IMR-90 (cell line): ENCODE results near the gene TTLL11. TPM values are rescaled to one million over a fixed set of nuclear protein-coding genes. Genes with fewer than 3 reads are reported as not detected.

Experiments used
- ATAC-seq: fragments of 200-7000 bp; cut with Tn5 transposase; 2 replicates; pipeline ENCODE4 v1.9.1; 2020; ENCODE audit warnings: low read depth, mild to moderate bottlenecking, moderate library complexity
- BruUV-seq: library from RNA; stranded (reverse); fragments of 400-500 nt; replicated peaks from 2 replicates; lab custom pipeline; 2021; lab: Mats Ljungman, UMichigan
- CTCF ChIA-PET: fragments of 300-600 bp; formaldehyde crosslinking; extraction: SDS; loops from one replicate; lab custom pipeline; 2021; ENCODE audit warnings: antibody characterized with exemption; lab: Yijun Ruan, JAX
- POLR2A ChIA-PET: fragments of 300-600 bp; sonication (Branson Sonifier 250); formaldehyde crosslinking; loops from one replicate; lab custom pipeline; 2022; ENCODE audit warnings: antibody characterized with exemption; ENCODE audit not compliant: unreplicated experiment; lab: Charles Lee
- DNase-seq: peaks from one replicate; pipeline ENCODE4 v3.0.0; 2013
- H2AFZ ChIP-seq: replicated peaks from 2 replicates; pipeline ENCODE3; 2013; ENCODE audit warnings: low read length, mild to moderate bottlenecking; ENCODE audit not compliant: poor library complexity
- H2AK5ac ChIP-seq: 2 replicates; pipeline ENCODE4 v1.6.1; 2013; ENCODE audit warnings: low read depth, low read length, inconsistent platforms
- H2AK9ac ChIP-seq: replicated peaks from 2 replicates; pipeline ENCODE3; 2013; ENCODE audit warnings: mild to moderate bottlenecking, low read depth, low read length, moderate library complexity; ENCODE audit not compliant: poor library complexity
- H2BK120ac ChIP-seq: 2 replicates; pipeline ENCODE4 v1.6.1; 2013; ENCODE audit warnings: low read depth, low read length, inconsistent platforms
- H2BK15ac ChIP-seq: 3 replicates; pipeline ENCODE4 v1.6.1; 2013; ENCODE audit warnings: low read depth, low read length, inconsistent platforms
- H2BK20ac ChIP-seq: 2 replicates; pipeline ENCODE4 v1.6.1; 2013; ENCODE audit warnings: low read depth, mild to moderate bottlenecking, inconsistent platforms, low read length, moderate library complexity
- H2BK5ac ChIP-seq: 2 replicates; pipeline ENCODE4 v1.6.1; 2013; ENCODE audit warnings: mild to moderate bottlenecking, low read depth, low read length, inconsistent platforms; ENCODE audit not compliant: poor library complexity, severe bottlenecking
- H3K14ac ChIP-seq: replicated peaks from 2 replicates; pipeline ENCODE4 v1.6.1; 2013; ENCODE audit warnings: low read depth, low read length, inconsistent platforms
- H3K18ac ChIP-seq: 2 replicates; pipeline ENCODE4 v1.6.1; 2013; ENCODE audit warnings: low read depth, low read length, control low read depth
- H3K23ac ChIP-seq: 2 replicates; pipeline ENCODE4 v1.6.1; 2013; ENCODE audit warnings: low read depth, low read length, inconsistent platforms
- H3K27ac ChIP-seq: 2 replicates; pipeline ENCODE4 v1.5.1; 2013; ENCODE audit warnings: mild to moderate bottlenecking, control low read depth, low read length; ENCODE audit not compliant: insufficient read depth
- H3K27me3 ChIP-seq: 2 replicates; pipeline ENCODE4 v1.6.1; 2013; ENCODE audit warnings: low read length; ENCODE audit not compliant: control insufficient read depth, insufficient read depth
- H3K36me3 ChIP-seq: 2 replicates; pipeline ENCODE4 v1.6.1; 2013; ENCODE audit warnings: low read length, mixed read lengths; ENCODE audit not compliant: control insufficient read depth, insufficient read depth
- H3K4ac ChIP-seq: 2 replicates; pipeline ENCODE4 v1.6.1; 2013; ENCODE audit warnings: low read depth, low read length, inconsistent platforms
- H3K4me1 ChIP-seq: 2 replicates; pipeline ENCODE4 v1.6.1; 2013; ENCODE audit warnings: low read length, mixed read lengths; ENCODE audit not compliant: control insufficient read depth, insufficient read depth
- H3K4me2 ChIP-seq: 2 replicates; pipeline ENCODE4 v1.6.1; 2013; ENCODE audit warnings: low read depth, mild to moderate bottlenecking, control low read depth, low read length, moderate library complexity
- H3K4me3 ChIP-seq: 2 replicates; pipeline ENCODE4 v1.5.1; 2013; ENCODE audit warnings: low read depth, mild to moderate bottlenecking, control low read depth, low read length, moderate library complexity; ENCODE audit not compliant: insufficient read depth
- H3K56ac ChIP-seq: 2 replicates; pipeline ENCODE4 v1.6.1; 2013; ENCODE audit warnings: low read length, inconsistent platforms; ENCODE audit not compliant: insufficient read depth; ENCODE audit errors: extremely low read depth
- H3K79me1 ChIP-seq, 2 experiments: 2 replicates each; pipeline ENCODE4 v1.6.1; 2013; ENCODE audit warnings: low read length in 2 of 2, inconsistent platforms in 1 of 2, low read depth in 1 of 2
- H3K9ac ChIP-seq: 2 replicates; pipeline ENCODE4 v1.6.1; 2013; ENCODE audit warnings: low read depth, low read length, control low read depth
- H3K9me1 ChIP-seq: 2 replicates; pipeline ENCODE4 v1.6.1; 2013; ENCODE audit warnings: low read length, inconsistent platforms; ENCODE audit not compliant: insufficient read depth
- H3K9me3 ChIP-seq: 2 replicates; pipeline ENCODE4 v1.6.1; 2013; ENCODE audit warnings: low read length; ENCODE audit not compliant: control insufficient read depth, insufficient read depth
- H4K20me1 ChIP-seq: 2 replicates; pipeline ENCODE4 v1.6.1; 2013; ENCODE audit warnings: low read length, inconsistent platforms; ENCODE audit not compliant: insufficient read depth
- H4K5ac ChIP-seq: 2 replicates; pipeline ENCODE4 v1.6.1; 2013; ENCODE audit warnings: mild to moderate bottlenecking, low read depth, low read length, control low read depth
- H4K8ac ChIP-seq, 2 experiments: 2 replicates each; pipeline ENCODE4 v1.6.1; 2013; ENCODE audit warnings: low read depth in 2 of 2, low read length in 2 of 2, control low read depth in 1 of 2, inconsistent platforms in 1 of 2
- H4K91ac ChIP-seq: 2 replicates; pipeline ENCODE4 v1.6.1; 2013; ENCODE audit warnings: low read depth, low read length, inconsistent platforms; ENCODE audit not compliant: insufficient read depth
- BHLHE40 ChIP-seq: fragments of 150-350 bp; IDR thresholded peaks from 2 replicates; pipeline ENCODE4 v1.6.1; 2016; ENCODE audit warnings: mild to moderate bottlenecking, low read depth, low read length
- CEBPB ChIP-seq: IDR thresholded peaks from 2 replicates; pipeline ENCODE4 v1.6.1; 2012; ENCODE audit warnings: low read depth, low read length, improper control_type of control experiment
- CHD1 ChIP-seq: IDR thresholded peaks from 2 replicates; pipeline ENCODE4 v1.6.1; 2012; ENCODE audit warnings: low read depth, low read length, improper control_type of control experiment
- MAZ ChIP-seq: IDR thresholded peaks from 2 replicates; pipeline ENCODE4 v1.6.1; 2012; ENCODE audit warnings: low read depth, mild to moderate bottlenecking, low read length, improper control_type of control experiment, moderate library complexity, borderline replicate concordance
- MXI1 ChIP-seq: IDR thresholded peaks from 2 replicates; pipeline ENCODE4 v1.6.1; 2012; ENCODE audit warnings: low read depth, mild to moderate bottlenecking, low read length, moderate library complexity, borderline replicate concordance
- NFE2L2 ChIP-seq: fragments of 150-350 bp; IDR thresholded peaks from 2 replicates; pipeline ENCODE4 v1.6.1; 2016; ENCODE audit warnings: low read depth, mild to moderate bottlenecking, low read length
- POLR2A ChIP-seq: IDR thresholded peaks from 2 replicates; pipeline ENCODE4 v1.6.1; 2012; ENCODE audit warnings: mild to moderate bottlenecking, low read depth, low read length
- RAD21 ChIP-seq: IDR thresholded peaks from 2 replicates; pipeline ENCODE4 v1.6.1; 2012; ENCODE audit warnings: low read length, improper control_type of control experiment
- RCOR1 ChIP-seq: IDR thresholded peaks from 2 replicates; pipeline ENCODE4 v1.6.1; 2012; ENCODE audit warnings: mild to moderate bottlenecking, low read length, improper control_type of control experiment; ENCODE audit not compliant: insufficient replicate concordance
- RFX5 ChIP-seq: IDR thresholded peaks from 2 replicates; pipeline ENCODE4 v1.8.0; 2012; ENCODE audit warnings: low read depth, mild to moderate bottlenecking, low read length, moderate library complexity
- WGBS, 2 experiments: methylation state at CpG; one replicate each; pipeline versions ENCODE4 v1.1.5 to v1.1.7; 2013; ENCODE audit warnings: missing lambda C conversion rate in 2 of 2; ENCODE audit not compliant: insufficient read length in 1 of 2; ENCODE audit errors: extremely low coverage in 2 of 2; 5-methylcytosine and 5-hydroxymethylcytosine counted together
- dilution Hi-C: fragments of 300-500 bp; cut with HindIII; formaldehyde crosslinking; loops from one replicate; pipeline ENCODE4 v1.14.3; 2018; ENCODE audit warnings: low sequenced_read_pairs; ENCODE audit not compliant: unreplicated experiment
- in situ Hi-C: fragments of 300-500 bp; cut with MboI; formaldehyde crosslinking; loops from 3 replicates; pipeline ENCODE4 v1.14.3; 2019; ENCODE audit warnings: low sequenced_read_pairs, inconsistent platforms, mixed read lengths
- intact Hi-C: fragments of 100-400 bp; cut with micrococcal nuclease; formaldehyde crosslinking; loops from 2 replicates; pipeline ENCODE4 v1.10.0; 2022
- polyA plus RNA-seq, 3 experiments: library from polyadenylated mRNA; depleted of rRNA; stranded (reverse); fragments of >200 nt; gene quantifications; 2 replicates each; pipeline ENCODE4 v1.2.3, GENCODE V29; 2012; ENCODE audit warnings: low replicate concordance in 1 of 3
- total RNA-seq: library from RNA; depleted of rRNA; stranded (reverse); fragments of >200 nt; gene quantifications from 2 replicates; pipeline ENCODE4 v1.2.3, GENCODE V29; 2012
- TF ChIP-seq, protein P1 (sequence below): fragments of 150-350 bp; IDR thresholded peaks from 2 replicates; pipeline ENCODE4 v1.6.1; 2017; ENCODE audit warnings: mild to moderate bottlenecking, antibody characterized with exemption, low read length, low read depth

Gene TTLL11
- total and polyA plus RNA-seq, 2 of the 4 experiments (the other 2 are of a cell fraction): 2.0 to 4.6 TPM

DNA sequence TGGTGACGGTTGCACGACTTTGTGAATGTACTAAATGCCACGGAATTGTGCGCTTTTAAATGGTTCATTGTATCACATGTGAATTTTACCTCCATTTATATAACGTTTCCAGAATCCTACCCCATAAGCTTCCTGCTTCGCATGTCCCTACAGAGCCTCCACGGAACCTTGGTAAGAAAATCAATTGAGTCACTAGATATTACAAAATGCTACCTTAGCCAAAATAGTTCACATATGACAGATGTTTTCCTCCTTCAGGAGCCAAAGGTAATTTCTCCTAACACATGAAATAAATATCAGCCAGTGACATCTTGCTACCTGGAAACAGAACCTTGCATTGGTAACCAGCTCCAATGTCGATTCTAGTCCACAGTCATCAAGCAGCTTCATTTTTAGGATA, 125.1 kb downstream of the TTLL11 start:
- Histone ChIP-seq H2BK20ac (no peak overlapping the region), H3K4me1 (peaks cover 4% of the 10 kb centered on the region), H4K91ac (no peak overlapping the region), H2BK15ac (no peak overlapping the region), H3K4me2 (no peak overlapping the region), H3K4me3 (no peak overlapping the region), H4K8ac (no peak overlapping the region), H3K4ac (no peak overlapping the region), H2BK120ac (no peak overlapping the region), H3K56ac (no peak overlapping the region), H3K9ac (no peak overlapping the region), H3K36me3 (no peaks in the 10 kb centered on the region), H2BK5ac (no peak overlapping the region), H3K23ac (no peak overlapping the region), H2AK5ac (no peak overlapping the region), H3K27me3 (no peaks in the 10 kb centered on the region), H3K27ac (no peak overlapping the region), H3K79me1 (peaks cover 0 to 4% of the 10 kb centered on the region in 2 experiments; a peak in 2 of 4 replicates), H4K5ac (no peak overlapping the region), H3K18ac (no peak overlapping the region), H3K9me3 (no peaks in the 10 kb centered on the region), H4K20me1 (no peaks in the 10 kb centered on the region), H3K9me1 (peaks cover 14% of the 10 kb centered on the region; the same call in 1 of the 2 replicates), H2AFZ (no peak overlapping the region), H2AK9ac (no peak overlapping the region), H3K14ac (no peak overlapping the region)
- BruUV-seq: no TSS peak
- WGBS, 2 experiments: 100% methylated on average over 4 of the region's 8 CpGs; no CpG with 5 or more reads in 1 of the 2 experiments
- TF ChIP-seq CEBPB (no peak), RAD21 (no peak), RCOR1 (no peak), NFE2L2 (no peak), MAZ (no peak), BHLHE40 (no peak), RFX5 (no peak), POLR2A (no peak), MXI1 (no peak), CHD1 (no peak)
- TF ChIP-seq, protein P1, sequence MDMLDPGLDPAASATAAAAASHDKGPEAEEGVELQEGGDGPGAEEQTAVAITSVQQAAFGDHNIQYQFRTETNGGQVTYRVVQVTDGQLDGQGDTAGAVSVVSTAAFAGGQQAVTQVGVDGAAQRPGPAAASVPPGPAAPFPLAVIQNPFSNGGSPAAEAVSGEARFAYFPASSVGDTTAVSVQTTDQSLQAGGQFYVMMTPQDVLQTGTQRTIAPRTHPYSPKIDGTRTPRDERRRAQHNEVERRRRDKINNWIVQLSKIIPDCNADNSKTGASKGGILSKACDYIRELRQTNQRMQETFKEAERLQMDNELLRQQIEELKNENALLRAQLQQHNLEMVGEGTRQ: no peak
- dilution Hi-C loops (no loop called here), intact Hi-C loops (no loop called here), in situ Hi-C loops (no loop called here)
- CTCF ChIA-PET: no interaction called here
- POLR2A ChIA-PET: no interaction called here
- ATAC-seq: no peak
- DNase-seq: no peak
